ENCODE data around the gene LDB2. TPM values are rescaled to one million over a fixed set of nuclear protein-coding genes. Genes with fewer than 3 reads are reported as not detected.

The LDB2 gene
- total RNA-seq, 4 donors from 2014 or later: 16.2 to 31.7 (median 22.4) TPM

GRCh38 chr4:16859031-16859430 lies 39.4 kb downstream of the LDB2 start:
- DNase-seq (ENCODE audit: extremely low spot score): no peak
- Histone ChIP-seq H3K4me3 (no peak overlapping the region), H3K36me3 (no peaks in the 10 kb centered on the region), H3K4me1 (peaks cover 0 to 7% (median 2%) of the 10 kb centered on the region in 4 donors), H3K9me3 (no peaks in the 10 kb centered on the region), H3K27ac (replicated peaks in 1 of 4) (peak overlapping the region in 1 of 4 donors; percentile 31), H3K27me3 (no peaks in the 10 kb centered on the region)
- intact Hi-C loops (cut with DNase I): no loop called here
- 87% methylated on average over 4 of the region's 4 CpGs for WGBS
- TF ChIP-seq POLR2AphosphoS5 (IDR thresholded peaks at IDR 0.05) (no peak), CTCF (IDR thresholded peaks at IDR 0.05) (no peak), EP300 (IDR thresholded peaks at IDR 0.05) (no peak), POLR2A (IDR thresholded peaks at IDR 0.05; ENCODE audit: low read depth) (no peak)

GRCh38 chr4:16858275-16858752 lies 40.1 kb downstream of the LDB2 start:
- Histone ChIP-seq H3K27me3 (no peaks in the 10 kb centered on the region), H3K4me1 (peaks cover 0 to 7% (median 1%) of the 10 kb centered on the region in 4 donors), H3K36me3 (no peaks in the 10 kb centered on the region), H3K4me3 (no peak overlapping the region), H3K27ac (replicated peaks in 1 of 4) (peak overlapping the region in 2 of 4 donors; percentile 34 to 41), H3K9me3 (no peaks in the 10 kb centered on the region)
- WGBS: 82% methylated on average over 9 of the region's 9 CpGs
- TF ChIP-seq POLR2A (IDR thresholded peaks at IDR 0.05; ENCODE audit: low read depth) (no peak), CTCF (IDR thresholded peaks at IDR 0.05) (no peak), EP300 (IDR thresholded peaks at IDR 0.05) (no peak), POLR2AphosphoS5 (IDR thresholded peaks at IDR 0.05) (peak; percentile 37 to 43)
- intact Hi-C loops (cut with DNase I): no loop called here
- no peak for DNase-seq (ENCODE audit: extremely low spot score)

GRCh38 chr4:16857425-16857824 lies 41.0 kb downstream of the LDB2 start:
- Histone ChIP-seq H3K4me1 (peaks cover 0 to 12% (median 4%) of the 10 kb centered on the region in 4 donors), H3K9me3 (no peaks in the 10 kb centered on the region), H3K27ac (replicated peaks in 1 of 4) (peak overlapping the region; percentile 14 to 41 (median 26)), H3K36me3 (no peaks in the 10 kb centered on the region), H3K4me3 (no peak overlapping the region), H3K27me3 (no peaks in the 10 kb centered on the region)
- DNase-seq (ENCODE audit: extremely low spot score): no peak
- 81% methylated on average over 5 of the region's 5 CpGs for WGBS
- intact Hi-C loops (cut with DNase I): no loop called here
- no peak for TF ChIP-seq EP300 (IDR thresholded peaks at IDR 0.05)
- no peak for TF ChIP-seq CTCF (IDR thresholded peaks at IDR 0.05)
- no peak for TF ChIP-seq POLR2A (IDR thresholded peaks at IDR 0.05; ENCODE audit: low read depth)
- TF ChIP-seq POLR2AphosphoS5 (IDR thresholded peaks at IDR 0.05): no peak

DNA sequence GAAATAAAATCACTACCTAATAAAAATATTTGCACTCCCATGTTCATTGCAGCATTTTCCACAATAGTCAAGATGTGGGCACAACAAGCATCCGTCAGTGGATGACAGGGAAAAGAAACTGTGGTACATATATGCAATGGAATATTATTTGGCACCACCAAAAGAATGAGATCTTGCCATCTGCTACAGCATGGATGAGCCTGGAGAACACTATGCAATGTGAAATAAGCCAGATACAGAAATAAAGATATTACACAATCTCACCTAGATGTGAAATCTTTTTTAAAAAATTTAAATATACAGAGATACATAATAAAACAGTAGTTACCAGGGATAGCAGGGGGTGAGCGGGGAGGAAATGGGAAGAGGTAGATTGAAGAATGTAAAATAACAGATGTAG lies 44.8 kb downstream of the LDB2 start:
- intact Hi-C loops (cut with DNase I): no loop called here
- no peak for TF ChIP-seq POLR2A (IDR thresholded peaks at IDR 0.05; ENCODE audit: low read depth)
- no peak for TF ChIP-seq CTCF (IDR thresholded peaks at IDR 0.05)
- TF ChIP-seq EP300 (IDR thresholded peaks at IDR 0.05): no peak
- no peak for TF ChIP-seq POLR2AphosphoS5 (IDR thresholded peaks at IDR 0.05)
- Histone ChIP-seq H3K27ac (replicated peaks in 1 of 4) (no peak overlapping the region), H3K36me3 (no peaks in the 10 kb centered on the region), H3K4me3 (no peak overlapping the region), H3K9me3 (no peaks in the 10 kb centered on the region), H3K4me1 (peaks cover 0 to 12% (median 2%) of the 10 kb centered on the region in 4 donors), H3K27me3 (no peaks in the 10 kb centered on the region)
- 95% methylated on average over 2 of the region's 2 CpGs for WGBS
- DNase-seq (ENCODE audit: extremely low spot score): no peak

GRCh38 chr4:16852644-16853043 lies 45.8 kb downstream of the LDB2 start:
- Histone ChIP-seq H3K4me3 (no peak overlapping the region), H3K4me1 (peaks cover 0 to 12% (median 2%) of the 10 kb centered on the region in 4 donors), H3K27me3 (no peaks in the 10 kb centered on the region), H3K27ac (replicated peaks in 1 of 4) (no peak overlapping the region), H3K36me3 (no peaks in the 10 kb centered on the region), H3K9me3 (no peaks in the 10 kb centered on the region)
- no peak for DNase-seq (ENCODE audit: extremely low spot score)
- intact Hi-C loops (cut with DNase I): no loop called here
- TF ChIP-seq POLR2A (IDR thresholded peaks at IDR 0.05; ENCODE audit: low read depth) (no peak), CTCF (IDR thresholded peaks at IDR 0.05) (no peak), POLR2AphosphoS5 (IDR thresholded peaks at IDR 0.05) (no peak), EP300 (IDR thresholded peaks at IDR 0.05) (no peak)
